Measurements from ENCODE around the gene CRB3. TPM values are rescaled to one million over a fixed set of nuclear protein-coding genes. Genes with fewer than 3 reads are reported as not detected.
"Not testable (repeated sequence)": the region's sequence is repeated elsewhere in the genome, so short reads cannot be mapped to it uniquely, and the experiment has no call there.

CRB3 gene
- polyA plus RNA-seq, 1 experiment = not detected

DNA sequence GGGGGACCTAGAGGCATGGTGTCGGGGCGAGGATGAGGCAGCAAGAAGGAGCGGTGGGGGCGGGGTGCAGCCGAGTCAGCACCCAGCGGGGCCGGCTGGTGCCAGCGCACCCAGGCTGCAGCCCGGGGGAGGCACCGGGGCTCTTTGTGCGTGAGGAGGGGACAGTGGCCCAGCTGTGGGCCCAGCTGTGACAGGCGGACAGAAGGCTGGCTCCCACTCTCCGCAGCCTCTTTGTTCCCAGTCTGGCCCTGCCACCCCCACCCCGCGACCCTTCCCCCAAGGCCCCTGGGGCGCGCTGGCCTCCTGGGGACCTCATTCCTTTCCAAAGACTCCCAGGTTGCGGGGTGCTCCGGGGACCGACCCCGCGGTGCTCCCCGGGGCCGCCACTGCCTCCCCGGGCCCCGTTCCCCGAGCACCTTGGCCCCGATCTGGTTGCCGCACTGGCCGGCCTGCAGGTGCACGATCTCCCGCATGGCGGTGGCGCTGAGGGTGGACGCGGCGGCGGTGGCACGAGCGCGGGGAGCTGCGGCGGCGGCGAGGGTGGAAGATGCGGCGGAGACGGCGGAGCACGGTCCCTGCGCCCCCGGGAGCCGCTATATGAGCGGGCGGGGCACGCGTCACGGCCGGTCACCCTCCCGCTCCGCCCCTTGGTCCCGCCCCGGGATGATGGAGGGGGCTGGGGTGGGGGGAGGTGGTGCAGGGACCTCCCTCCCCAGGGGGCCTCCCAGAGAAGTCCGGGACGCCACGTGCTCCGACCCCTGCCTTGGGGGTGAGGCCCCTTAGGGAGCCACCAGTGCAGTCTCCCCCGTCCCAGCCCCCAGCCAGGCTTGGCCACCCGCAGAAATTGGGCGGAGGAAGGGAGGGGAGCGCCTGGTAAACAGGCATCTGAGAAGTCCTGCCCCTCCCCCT lies 37.9 kb downstream of the CRB3 start, which contains the start of gene TUBB4A:
TSS of gene TUBB4A (minus strand) at position 570 of the 909 bp plus-strand sequence. CDS start at position 473, 97 bp downstream.
- CTCF ChIA-PET = no interaction called here

GRCh38 chr19:6503407-6504201 lies 39.5 kb downstream of the CRB3 start:
- ChIA-PET POLR2A (interaction anchor here (0.6 kb wide), 1 partner anchor 361 kb away, joined by 3 read pairs; no protein-coding TSS in a partner anchor), CTCF (interaction anchor here (0.8 to 1.1 kb wide), 2 partner anchors 13 kb away, joined by 3 to 4 read pairs; no protein-coding TSS in a partner anchor)
- H3K27me3 ChIP-seq (ENCODE audit: control insufficient read depth, insufficient read depth, low read length) = peaks cover 17% of the 10 kb centered on the region
- H3K4me3 ChIP-seq (ENCODE audit: low read depth, low read length) = no peak overlapping the region
- DNase-seq (ENCODE audit: low read depth, low spot score) = no peak
- H3K9me3 ChIP-seq (ENCODE audit: control insufficient read depth, insufficient read depth, low read length) = no peaks in the 10 kb centered on the region
- no peak for TF ChIP-seq CTCF (IDR thresholded peaks at IDR 0.05; ENCODE audit: low read depth, low read length)
- H3K27ac ChIP-seq (ENCODE audit: low read depth, low read length) = no peak overlapping the region

More for the DNA sequence above, 37.9 kb downstream of the CRB3 start, which contains the start of gene TUBB4A:
- H3K27me3 ChIP-seq (ENCODE audit: control insufficient read depth, insufficient read depth, low read length) = peaks cover 17% of the 10 kb centered on the region
- no peak for DNase-seq (ENCODE audit: low read depth, low spot score)
- H3K9me3 ChIP-seq (ENCODE audit: control insufficient read depth, insufficient read depth, low read length) = no peaks in the 10 kb centered on the region
- POLR2A ChIA-PET = no interaction called here
- TF ChIP-seq CTCF (IDR thresholded peaks at IDR 0.05; ENCODE audit: low read depth, low read length) = no peak
- no peak within 1 kb of the TSS for H3K27ac ChIP-seq (ENCODE audit: low read depth, low read length)
- no peak within 1 kb of the TSS for H3K4me3 ChIP-seq (ENCODE audit: low read depth, low read length)

GRCh38 chr19:6508028-6508771 lies 44.1 kb downstream of the CRB3 start:
- H3K9me3 ChIP-seq (ENCODE audit: control insufficient read depth, insufficient read depth, low read length); DNase-seq (ENCODE audit: low read depth, low spot score); H3K27ac ChIP-seq (ENCODE audit: low read depth, low read length); H3K4me3 ChIP-seq (ENCODE audit: low read depth, low read length); H3K27me3 ChIP-seq (ENCODE audit: control insufficient read depth, insufficient read depth, low read length); POLR2A ChIA-PET: not testable (repeated sequence)
- CTCF ChIA-PET = interaction anchor here (1.2 kb wide), 1 partner anchor 355 kb away, joined by 6 read pairs; no protein-coding TSS in a partner anchor

DNA sequence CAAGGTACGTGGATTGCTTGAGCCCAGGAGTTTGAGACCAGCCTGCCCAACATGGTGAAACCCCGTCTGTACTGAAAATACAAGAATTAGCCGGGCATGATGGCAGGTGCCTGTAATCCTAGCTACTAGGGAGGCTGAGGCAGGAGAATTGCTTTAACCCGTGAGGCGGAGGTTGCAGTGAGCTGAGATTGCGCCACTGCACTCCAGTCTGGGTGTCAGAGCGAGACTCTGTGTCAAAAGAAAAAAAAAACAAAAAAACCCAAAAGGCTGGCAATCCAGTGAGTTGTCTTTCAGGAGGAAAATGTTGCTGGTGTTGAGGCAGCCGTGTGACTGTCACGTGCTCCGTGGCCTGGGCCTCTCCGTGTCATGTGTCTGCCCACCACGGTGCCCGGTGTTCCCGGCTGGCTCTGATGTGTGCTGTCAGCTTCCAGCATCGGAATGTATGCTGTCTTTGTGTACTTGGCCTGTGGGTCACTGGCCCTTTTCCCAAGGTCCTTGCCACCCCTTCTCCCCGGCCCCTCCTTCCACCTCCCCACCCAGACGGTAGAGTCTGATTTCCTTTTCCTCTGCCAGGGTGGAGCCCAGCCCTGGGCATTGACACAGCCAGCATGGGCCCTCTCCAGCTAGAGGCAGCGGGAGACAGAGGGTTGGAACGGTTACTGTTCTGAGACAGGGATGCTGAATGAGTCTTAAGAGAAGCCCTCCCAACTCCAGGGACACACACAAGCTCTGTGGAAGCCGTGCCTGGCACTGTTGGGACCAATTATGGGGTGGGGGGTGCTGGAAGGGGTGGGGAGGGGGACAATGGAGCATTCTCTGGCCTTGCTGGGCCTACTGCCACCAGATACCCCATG lies 45.3 kb downstream of the CRB3 start:
- CTCF ChIA-PET = no interaction called here
- no peak for DNase-seq (ENCODE audit: low read depth, low spot score)
- Histone ChIP-seq H3K4me3 (ENCODE audit: low read depth, low read length) (no peak overlapping the region), H3K27me3 (ENCODE audit: control insufficient read depth, insufficient read depth, low read length) (no peaks in the 10 kb centered on the region), H3K9me3 (ENCODE audit: control insufficient read depth, insufficient read depth, low read length) (no peaks in the 10 kb centered on the region), H3K27ac (ENCODE audit: low read depth, low read length) (no peak overlapping the region)
- POLR2A ChIA-PET = no interaction called here
- no peak for TF ChIP-seq CTCF (IDR thresholded peaks at IDR 0.05; ENCODE audit: low read depth, low read length)

Data from AG04450 (cell line).